Measurements from ENCODE around the gene ANXA2R. TPM values are rescaled to one million over a fixed set of nuclear protein-coding genes. Genes with fewer than 3 reads are reported as not detected.

Gene ANXA2R
- total and polyA plus RNA-seq, 2 of the 13 experiments (the other 11 are each of a cell fraction or from before 2014, with no cell fraction given), result 0.95 to 1.3 TPM

- TF ChIP-seq TERF1 (CRISPR knock-in tag; IDR thresholded peaks at IDR 0.05), result no peak
- TF ChIP-seq SP5 (CRISPR knock-in tag; IDR thresholded peaks at IDR 0.05; ENCODE audit: borderline replicate concordance, low read depth), result no peak
- no peak for TF ChIP-seq CHCHD3 (CRISPR knock-in tag; IDR thresholded peaks at IDR 0.05)
- no peak for TF ChIP-seq ZNF564 (CRISPR knock-in tag; IDR thresholded peaks at IDR 0.05)
- TF ChIP-seq SNAI1 (CRISPR knock-in tag; IDR thresholded peaks at IDR 0.05; ENCODE audit: borderline replicate concordance), result no peak
- no peak for TF ChIP-seq ZNF513 (CRISPR knock-in tag; conservative IDR thresholded peaks at IDR 0.05)
- TF ChIP-seq HOXA9 (CRISPR knock-in tag; IDR thresholded peaks at IDR 0.05; ENCODE audit: borderline replicate concordance), result 0 out of 2 replicates have a peak, but pooled peaks have one; percentile 17
- TF ChIP-seq IRX3 (CRISPR knock-in tag; IDR thresholded peaks at IDR 0.05; ENCODE audit: borderline replicate concordance, low read depth), result peak; percentile 69; the same call in 1 of the 2 replicates
- peak; percentile 72 for TF ChIP-seq ZNF446 (CRISPR knock-in tag; IDR thresholded peaks at IDR 0.05)
- TF ChIP-seq ARID3A (IDR thresholded peaks at IDR 0.05; ENCODE audit: low read depth, low read length), result no peak
- no peak for TF ChIP-seq ATAD3A (CRISPR knock-in tag; IDR thresholded peaks at IDR 0.05)
- TF ChIP-seq ARID4A (CRISPR knock-in tag; IDR thresholded peaks at IDR 0.05; ENCODE audit: borderline replicate concordance), result no peak; the same call in 1 of the 2 replicates
- TF ChIP-seq ZSCAN29 (CRISPR knock-in tag; conservative IDR thresholded peaks at IDR 0.05), result no peak
- peak; percentile 22; the same call in 1 of the 2 replicates for TF ChIP-seq ZNF512 (CRISPR knock-in tag; IDR thresholded peaks at IDR 0.05)
- peak; percentile 46; the same call in 1 of the 2 replicates for TF ChIP-seq CSRNP1 (CRISPR knock-in tag; IDR thresholded peaks at IDR 0.05)
- no peak for TF ChIP-seq ZNF431 (CRISPR knock-in tag; IDR thresholded peaks at IDR 0.05; ENCODE audit: borderline replicate concordance, low read depth)
Measured at GRCh38 chr5:43042176-43042625, 2.1 kb upstream of the ANXA2R start (continued).
